ENCODE measurements around the gene APBA2. TPM values are rescaled to one million over a fixed set of nuclear protein-coding genes. Genes with fewer than 3 reads are reported as not detected.
"Not testable (repeated sequence)": the region's sequence is repeated elsewhere in the genome, so short reads cannot be mapped to it uniquely, and the experiment has no call there.

The APBA2 gene
- total RNA-seq, 2 experiments from 2014 or later: 16.2 to 17.2 TPM

GRCh38 chr15:29035336-29036285, 149.8 kb downstream of the APBA2 start:
- CTCF ChIA-PET: no interaction called here
- POLR2A ChIA-PET: no interaction called here

- CTCF ChIA-PET: interaction anchor here (1.1 to 1.2 kb wide), 2 partner anchors 14 to 52 kb away, joined by 3 to 5 read pairs; no protein-coding TSS in a partner anchor
- POLR2A ChIA-PET: interaction anchor here (0.6 kb wide), 2 partner anchors 19 to 865 kb away, joined by 3 to 4 read pairs; no protein-coding TSS in a partner anchor
Measured at GRCh38 chr15:29037997-29038705, 152.4 kb downstream of the APBA2 start.

- CTCF ChIA-PET: interaction anchor here (0.8 to 1.2 kb wide), 2 partner anchors 19 to 50 kb away, joined by 3 to 5 read pairs; no protein-coding TSS in a partner anchor
Measured at GRCh38 chr15:29039466-29040369, 153.9 kb downstream of the APBA2 start.

GRCh38 chr15:29040370-29040751, 154.6 kb downstream of the APBA2 start:
- CTCF ChIA-PET: no interaction called here
- POLR2A ChIA-PET: no interaction called here

More at GRCh38 chr15:29039466-29040369, 153.9 kb downstream of the APBA2 start:
- POLR2A ChIA-PET: interaction anchor here (0.6 kb wide), 1 partner anchor 50 kb away, joined by 6 read pairs; no protein-coding TSS in a partner anchor

- CTCF ChIA-PET: interaction anchor here (0.6 kb wide), 1 partner anchor 10 kb away, joined by 4 read pairs; no protein-coding TSS in a partner anchor
- POLR2A ChIA-PET: no interaction called here
Measured at GRCh38 chr15:29043736-29044502, 158.1 kb downstream of the APBA2 start.

GRCh38 chr15:29044503-29044901, 158.7 kb downstream of the APBA2 start:
- POLR2A ChIA-PET: no interaction called here
- CTCF ChIA-PET: no interaction called here

GRCh38 chr15:29045161-29045560, 159.4 kb downstream of the APBA2 start:
- CTCF ChIA-PET, POLR2A ChIA-PET: not testable (repeated sequence)

GRCh38 chr15:29045717-29046116, 159.9 kb downstream of the APBA2 start:
- CTCF ChIA-PET: no interaction called here
- POLR2A ChIA-PET: no interaction called here

- ChIA-PET CTCF (no interaction called here), POLR2A (no interaction called here)
Measured at GRCh38 chr15:29046281-29046810, 160.6 kb downstream of the APBA2 start.

GRCh38 chr15:29046977-29047376, 161.2 kb downstream of the APBA2 start:
- ChIA-PET CTCF (no interaction called here), POLR2A (no interaction called here)

GRCh38 chr15:29048011-29048410, 162.2 kb downstream of the APBA2 start:
- ChIA-PET CTCF (no interaction called here), POLR2A (no interaction called here)

- ChIA-PET POLR2A (interaction anchor here (1.0 kb wide), 1 partner anchor 10 kb away, joined by 3 read pairs; no protein-coding TSS in a partner anchor), CTCF (interaction anchor here (0.6 to 2.1 kb wide), 4 partner anchors 13 to 61 kb away, joined by 3 to 10 read pairs (median 3); no protein-coding TSS in a partner anchor)
Measured at GRCh38 chr15:29050870-29051269, 165.1 kb downstream of the APBA2 start.

GRCh38 chr15:29051422-29051821, 165.6 kb downstream of the APBA2 start:
- ChIA-PET CTCF (interaction anchor here (1.1 to 2.1 kb wide), 3 partner anchors 13 to 62 kb away, joined by 3 to 10 read pairs (median 3); no protein-coding TSS in a partner anchor), POLR2A (no interaction called here)

GRCh38 chr15:29053006-29053405, 167.2 kb downstream of the APBA2 start:
- ChIA-PET CTCF (no interaction called here), POLR2A (no interaction called here)

GRCh38 chr15:29053661-29054131, 167.9 kb downstream of the APBA2 start:
- CTCF ChIA-PET: no interaction called here

GRCh38 chr15:29054171-29055045, 168.6 kb downstream of the APBA2 start:
- CTCF ChIA-PET: no interaction called here
- POLR2A ChIA-PET: no interaction called here

More at GRCh38 chr15:29053661-29054131, 167.9 kb downstream of the APBA2 start:
- POLR2A ChIA-PET: no interaction called here

- ChIA-PET CTCF (no interaction called here), POLR2A (no interaction called here)
Measured at GRCh38 chr15:29055876-29056275, 170.1 kb downstream of the APBA2 start.
